HG02943 (cell line): ENCODE results near the gene RABL3.
"Not testable (repeated sequence)": the region's sequence is repeated elsewhere in the genome, so short reads cannot be mapped to it uniquely, and the experiment has no call there.

Experiments used
- ATAC-seq: cut with Tn5 transposase; IDR thresholded peaks from one replicate; pipeline ENCODE4 v1.9.1; 2021; ENCODE audit warnings: mild to moderate bottlenecking, low read depth, moderate library complexity; ENCODE audit not compliant: unreplicated experiment

Gene RABL3, protein sequence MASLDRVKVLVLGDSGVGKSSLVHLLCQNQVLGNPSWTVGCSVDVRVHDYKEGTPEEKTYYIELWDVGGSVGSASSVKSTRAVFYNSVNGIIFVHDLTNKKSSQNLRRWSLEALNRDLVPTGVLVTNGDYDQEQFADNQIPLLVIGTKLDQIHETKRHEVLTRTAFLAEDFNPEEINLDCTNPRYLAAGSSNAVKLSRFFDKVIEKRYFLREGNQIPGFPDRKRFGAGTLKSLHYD

DNA sequence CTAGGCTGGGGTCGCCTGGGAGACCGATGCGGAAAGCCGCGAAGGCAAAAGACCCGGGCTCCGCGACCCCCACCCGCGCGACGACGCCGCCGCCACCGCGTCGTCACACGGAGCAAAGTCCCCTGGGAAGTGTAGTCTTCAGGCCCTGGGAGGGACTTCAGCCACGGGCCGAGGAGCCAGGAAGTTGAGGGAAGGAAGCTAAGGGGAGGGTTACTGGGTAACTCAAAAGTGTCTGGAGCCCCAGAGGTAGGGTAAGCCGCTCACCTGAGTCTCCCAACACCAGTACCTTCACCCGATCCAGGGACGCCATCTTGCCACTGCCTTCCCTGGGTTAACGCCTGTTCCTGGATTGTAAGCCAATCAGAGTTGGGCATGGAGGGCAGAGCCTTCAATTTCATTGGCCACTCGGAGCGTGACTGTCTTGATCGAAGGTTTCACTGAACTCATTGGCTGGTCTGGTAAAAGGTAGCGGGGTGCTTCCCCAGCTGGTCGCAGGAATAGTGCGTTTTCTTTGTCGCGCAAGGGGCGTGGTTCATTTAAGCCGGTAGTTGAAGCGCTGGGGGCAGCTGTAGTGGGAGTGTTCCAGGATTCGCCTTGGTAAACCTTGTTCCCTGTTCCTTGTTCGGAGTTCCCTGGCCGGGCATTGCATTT is at the start of gene RABL3, which contains the start of gene GTF2E1:
TSS of gene RABL3 (minus strand) at position 319 of the 651 bp plus-strand sequence. CDS start at position 310, 9 bp downstream.
TSS of gene GTF2E1 (plus strand) at position 547 of the 651 bp plus-strand sequence. CDS start 7,809 bp downstream, outside the sequence.
- peak; percentile 100 for ATAC-seq

DNA sequence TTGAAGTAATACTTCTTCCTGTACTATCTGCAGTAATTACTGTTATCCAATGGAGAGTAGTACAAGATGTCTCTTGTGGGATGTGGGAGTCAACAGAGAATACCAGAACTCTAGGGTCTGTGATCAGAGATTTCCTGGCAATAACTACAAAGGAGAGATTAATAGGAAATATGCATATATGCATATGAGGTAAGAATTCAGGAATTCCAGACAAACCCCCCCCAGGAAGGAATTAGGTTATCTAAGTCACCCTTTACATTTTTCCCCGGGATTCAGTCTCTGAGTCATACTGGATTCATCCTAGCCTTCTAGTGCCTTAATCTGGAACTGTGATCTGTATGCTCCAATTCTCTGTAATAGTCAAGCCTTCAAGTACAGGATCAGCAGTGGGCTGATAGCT is 49.6 kb upstream of the RABL3 start:
- ATAC-seq = no peak

DNA sequence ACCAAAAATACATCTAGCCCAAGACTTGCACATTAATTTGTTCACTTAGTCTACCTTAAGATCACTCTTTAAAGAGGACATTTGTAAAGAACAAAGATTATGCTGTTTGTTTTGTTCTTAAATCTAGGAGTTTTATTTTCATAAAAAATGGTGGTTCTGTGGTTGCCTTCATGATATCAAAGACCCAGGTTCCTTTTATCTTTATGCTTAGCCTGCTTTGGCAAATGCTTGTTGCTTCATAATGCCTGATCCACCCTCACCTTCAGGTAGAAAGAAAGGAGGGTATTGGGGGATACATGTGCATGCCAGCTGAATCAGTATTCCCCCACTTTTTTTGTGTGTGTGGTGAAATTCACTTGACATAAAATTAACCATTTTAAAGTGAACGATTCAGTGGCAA is 48.7 kb upstream of the RABL3 start:
- no peak for ATAC-seq

DNA sequence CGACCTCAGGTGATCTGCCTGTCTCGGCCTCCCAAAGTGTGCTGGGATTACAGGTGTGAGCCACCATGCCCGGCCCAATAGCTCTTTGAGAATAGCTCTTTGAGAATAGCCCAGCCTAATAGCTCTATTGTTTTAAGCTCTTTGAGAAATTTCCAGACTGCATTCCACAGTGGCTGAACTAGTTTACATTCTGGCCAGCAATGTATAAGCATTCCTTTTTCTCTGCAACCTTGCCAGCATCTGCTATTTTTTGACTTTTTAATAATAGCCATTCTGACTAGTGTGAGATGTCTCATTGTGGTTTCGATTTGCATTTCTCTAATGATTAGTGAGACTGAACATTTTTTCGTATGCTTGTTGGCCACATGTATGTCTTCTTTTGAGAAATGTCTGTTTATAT is 43.5 kb upstream of the RABL3 start:
- ATAC-seq = peak; percentile 56

DNA sequence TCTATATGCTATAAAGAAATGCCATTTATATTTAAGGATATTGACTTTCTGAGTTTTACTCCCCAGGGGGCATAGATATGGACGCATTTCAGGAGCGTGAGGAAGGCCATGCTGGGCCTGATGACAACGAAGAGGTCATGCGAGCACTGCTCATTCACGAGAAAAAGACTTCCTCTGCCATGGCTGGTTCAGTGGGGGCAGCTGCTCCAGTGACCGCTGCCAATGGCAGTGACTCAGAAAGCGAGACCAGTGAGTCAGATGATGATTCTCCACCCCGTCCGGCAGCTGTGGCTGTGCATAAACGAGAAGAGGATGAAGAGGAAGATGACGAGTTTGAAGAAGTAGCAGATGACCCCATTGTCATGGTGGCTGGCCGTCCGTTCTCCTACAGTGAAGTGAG is 38.7 kb upstream of the RABL3 start:
- ATAC-seq = peak; percentile 80

DNA sequence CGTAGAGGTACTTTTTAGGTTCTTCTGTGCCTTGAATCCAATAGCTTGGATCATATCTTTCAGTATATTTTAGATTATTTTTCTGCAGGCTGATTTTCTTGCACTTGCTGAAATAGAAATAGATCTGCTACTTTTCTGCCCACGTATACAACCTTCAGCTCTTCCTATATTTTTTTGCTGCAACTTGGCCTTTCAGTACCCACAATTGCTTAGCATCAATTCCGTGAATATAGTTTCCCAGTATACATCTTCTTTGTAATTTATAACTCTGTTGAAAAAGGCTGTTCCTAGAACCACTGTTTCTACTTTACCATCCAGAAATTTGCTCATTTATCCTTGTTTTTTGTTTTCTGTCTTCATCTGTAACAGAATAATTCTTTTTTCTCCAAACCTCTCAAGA is 36.5 kb upstream of the RABL3 start:
- ATAC-seq = no peak

DNA sequence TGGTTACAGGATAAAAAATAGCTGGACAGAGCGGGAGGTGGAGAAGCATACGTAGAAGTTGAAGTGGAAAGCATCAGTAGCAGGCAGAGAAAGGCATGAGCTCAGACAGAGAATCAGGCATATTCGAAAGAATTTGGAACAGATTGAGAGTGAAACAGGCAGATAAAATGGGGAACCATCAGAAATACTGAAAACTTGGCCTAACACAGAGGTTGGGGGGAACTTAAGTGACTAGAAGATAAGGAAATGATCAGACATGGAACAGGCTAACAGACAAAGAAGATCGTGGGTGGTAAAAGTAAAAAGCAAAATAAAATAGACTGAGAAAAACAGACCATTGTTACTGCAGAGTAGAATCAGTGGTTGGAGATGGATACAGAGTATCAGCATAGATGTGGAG is 33.1 kb upstream of the RABL3 start:
- no peak for ATAC-seq

DNA sequence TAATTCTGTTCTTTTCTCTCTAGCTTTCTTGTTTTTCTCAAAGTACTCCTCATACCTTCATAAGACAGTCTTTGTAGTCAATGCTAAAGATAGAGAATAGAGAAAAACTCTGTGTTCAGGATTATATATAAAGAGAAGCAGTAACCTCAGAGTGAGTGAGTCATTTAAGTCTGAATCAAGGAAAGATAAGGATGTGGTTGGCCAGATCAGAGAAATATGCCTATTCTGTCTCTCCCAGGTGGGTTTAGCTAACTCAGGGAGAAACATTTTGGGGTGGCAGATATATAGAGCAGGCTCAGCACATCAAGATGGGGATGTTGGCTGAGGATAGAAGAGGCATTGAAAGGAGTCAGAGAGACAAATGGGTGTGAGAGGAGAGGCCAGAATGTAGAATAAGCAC is 31.6 kb upstream of the RABL3 start:
- ATAC-seq = peak; percentile 79

DNA sequence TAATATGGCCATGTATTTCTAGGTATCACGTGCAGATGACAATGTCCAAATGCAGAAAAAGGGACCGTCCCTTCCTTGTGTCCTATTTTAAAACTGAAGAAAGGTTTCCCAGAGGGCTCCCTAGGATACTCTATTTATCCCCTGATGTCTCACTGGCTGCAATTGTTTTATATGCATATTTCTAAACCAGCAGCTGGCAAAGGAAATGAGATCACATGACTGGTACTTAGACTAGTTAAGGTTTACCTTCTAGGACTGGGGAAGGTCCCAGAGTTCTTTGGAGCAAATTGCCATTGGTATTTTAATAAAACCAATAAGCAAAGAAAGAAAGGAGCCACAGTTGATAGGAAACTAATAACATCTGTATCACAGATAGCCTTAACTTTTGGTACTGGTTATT is 29.8 kb upstream of the RABL3 start:
- no peak for ATAC-seq

DNA sequence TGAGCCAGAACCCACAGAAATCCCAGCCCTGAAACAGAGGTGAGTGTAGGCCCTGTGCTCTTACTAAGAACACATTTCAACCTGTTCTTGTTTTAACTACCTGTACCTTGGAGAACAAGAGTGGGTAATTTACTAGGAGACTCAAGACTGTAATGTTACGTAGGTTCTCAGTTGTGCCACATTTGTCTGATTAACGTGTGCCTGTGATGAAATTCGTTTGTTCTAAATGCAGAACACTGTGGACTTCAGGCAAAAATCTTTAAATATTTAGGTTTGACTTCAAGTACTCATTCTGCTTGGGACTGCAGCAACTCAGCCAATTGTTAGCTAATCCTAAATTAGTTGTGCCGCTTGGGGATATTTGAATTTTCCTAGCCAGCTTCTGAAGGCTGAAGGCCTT is 28.6 kb upstream of the RABL3 start:
- no peak for ATAC-seq

DNA sequence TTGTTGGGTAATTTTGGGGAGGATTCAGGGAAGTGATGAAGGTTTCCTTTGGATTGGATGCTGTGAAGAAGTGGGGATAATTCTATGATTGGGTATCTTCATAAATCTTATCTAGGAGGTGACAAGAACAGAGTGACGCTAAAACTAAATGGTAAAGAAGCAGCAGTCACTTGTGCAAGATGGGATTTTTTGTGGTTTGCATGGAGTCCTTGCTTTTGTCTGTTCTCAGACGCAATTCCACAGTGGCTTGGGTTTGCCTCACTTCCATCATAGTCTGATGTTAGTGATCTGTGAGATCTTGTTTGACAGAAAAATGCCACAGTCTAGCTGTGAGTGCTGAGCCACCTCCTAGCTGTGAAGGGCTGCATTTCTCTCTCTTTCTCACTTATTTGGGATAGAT is 27.1 kb upstream of the RABL3 start:
- ATAC-seq = no peak

DNA sequence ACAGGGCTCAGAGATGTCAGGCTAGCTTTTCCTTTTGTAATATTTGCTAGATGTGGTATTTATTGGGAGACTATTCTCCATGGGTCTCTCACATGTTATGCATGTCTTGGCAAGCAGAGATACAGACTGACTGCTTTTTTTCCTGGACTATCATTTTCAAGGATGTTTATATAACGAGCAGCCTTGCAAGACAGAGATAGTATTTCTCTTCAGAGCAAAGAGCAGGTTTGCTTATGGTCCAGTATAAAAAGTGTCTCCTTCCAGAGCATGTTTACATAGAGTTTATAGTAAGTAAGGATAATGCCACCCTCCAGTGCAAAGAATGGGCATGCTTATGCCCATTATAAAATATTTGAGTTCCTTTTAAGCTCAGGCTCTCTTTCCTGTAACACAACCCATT is 24.8 kb upstream of the RABL3 start:
- no peak for ATAC-seq

DNA sequence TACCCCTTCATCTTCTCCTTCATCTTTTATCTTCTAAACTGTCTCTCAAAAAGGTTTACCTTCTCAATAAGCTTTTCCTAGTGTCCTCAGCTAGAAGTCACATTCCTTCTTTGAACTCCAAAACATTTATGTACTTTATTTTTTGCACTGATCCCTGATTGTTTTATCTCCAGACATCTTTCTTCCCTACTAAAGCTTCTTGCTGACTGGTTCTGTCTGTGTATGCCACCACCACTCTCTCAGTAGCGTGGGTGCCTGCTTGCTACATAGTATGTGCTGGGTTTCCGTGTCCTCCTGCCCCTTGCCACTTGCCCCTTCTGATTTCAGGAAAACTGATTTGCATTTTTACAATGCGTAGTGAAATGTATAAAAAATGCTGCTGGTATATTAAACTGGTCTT is 24.3 kb upstream of the RABL3 start:
- ATAC-seq = no peak

DNA sequence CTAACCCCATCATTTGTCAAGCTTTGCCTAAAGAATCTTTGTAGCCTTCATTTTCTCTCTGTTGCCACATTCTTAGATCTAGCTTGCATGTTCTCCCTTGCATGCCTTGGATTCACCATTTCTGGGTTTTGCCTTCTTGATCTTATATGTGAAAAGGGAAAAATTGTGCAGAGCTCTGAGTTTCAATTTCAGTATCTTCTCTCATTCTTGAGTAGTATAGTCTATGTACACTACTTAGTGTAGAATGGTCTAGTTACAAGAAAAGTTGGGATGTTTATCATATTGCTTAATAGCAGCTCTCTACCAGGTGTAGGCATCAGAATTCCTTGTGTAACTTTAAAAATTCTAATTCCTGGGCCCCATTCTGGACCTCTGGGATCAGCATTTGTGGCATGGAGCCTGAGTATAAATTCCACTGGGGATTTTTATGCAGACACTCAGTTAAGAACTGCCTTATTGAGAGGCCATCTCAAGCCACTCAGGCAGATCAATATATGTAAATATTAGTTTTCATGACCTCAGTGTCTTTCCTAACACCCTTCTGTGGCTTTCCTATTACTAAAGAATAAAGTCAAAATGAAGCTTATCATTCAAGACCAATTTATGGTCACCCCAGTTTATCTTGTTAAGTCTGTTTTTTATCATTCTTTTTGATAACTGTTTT is 23.6 kb upstream of the RABL3 start:
- no peak for ATAC-seq

DNA sequence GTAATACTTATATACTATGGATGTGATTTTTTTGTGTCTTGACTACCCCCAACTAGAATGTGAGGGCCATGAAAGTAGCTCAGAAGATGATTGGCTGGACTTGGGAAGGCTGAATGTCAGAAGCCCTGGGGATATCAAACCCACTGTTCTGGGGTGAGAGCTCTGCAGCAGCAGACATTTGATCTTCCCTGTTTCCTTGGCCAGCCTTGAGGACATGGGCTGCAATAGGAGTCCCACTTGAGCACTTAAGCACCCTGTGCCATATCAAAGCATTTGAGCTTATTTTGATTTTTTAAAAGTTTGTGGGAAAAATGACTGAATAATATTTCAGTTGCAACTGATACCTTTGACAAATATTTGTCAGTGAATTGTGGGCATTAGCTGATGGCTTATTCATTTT is 21.9 kb upstream of the RABL3 start:
- ATAC-seq = no peak

DNA sequence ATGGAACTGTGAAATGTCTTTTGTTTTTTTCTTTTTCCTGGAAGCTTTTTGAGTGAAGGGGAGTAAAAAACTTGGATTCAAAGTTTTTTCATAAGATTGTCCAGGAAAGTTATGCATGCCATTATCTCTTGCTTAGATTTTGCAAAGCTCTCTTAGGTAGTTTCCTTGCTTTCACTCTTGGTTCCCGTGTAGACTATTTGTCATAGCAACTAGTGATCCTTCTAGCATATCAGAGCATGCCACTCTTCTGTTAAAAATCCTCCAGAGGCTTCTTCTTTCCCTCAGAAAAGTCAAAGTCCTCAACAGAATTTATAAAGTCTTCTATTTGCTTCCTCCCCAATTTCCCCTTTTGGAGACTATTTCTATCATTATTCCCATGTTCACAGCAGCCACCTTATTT is 21.3 kb upstream of the RABL3 start:
- ATAC-seq = peak; percentile 72

DNA sequence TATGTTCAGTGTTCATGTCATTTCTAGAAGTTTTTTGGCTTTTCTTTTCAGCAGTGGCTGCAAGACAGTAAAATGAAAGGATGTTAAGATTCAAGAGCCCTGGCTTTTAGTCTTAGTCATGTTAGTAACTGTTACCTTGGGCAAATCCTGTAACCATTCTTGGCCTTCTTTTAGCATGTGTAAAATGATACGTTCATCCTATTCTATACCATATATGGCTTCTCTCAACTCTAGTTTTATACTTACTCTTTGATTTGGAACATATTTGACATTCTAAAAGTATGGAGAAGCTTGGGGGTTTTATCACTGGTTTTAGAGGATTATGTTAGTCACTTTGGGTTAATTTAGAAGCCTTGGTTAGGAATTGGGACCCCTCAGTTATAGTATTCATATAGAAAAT is 20.3 kb upstream of the RABL3 start:
- no peak for ATAC-seq

DNA sequence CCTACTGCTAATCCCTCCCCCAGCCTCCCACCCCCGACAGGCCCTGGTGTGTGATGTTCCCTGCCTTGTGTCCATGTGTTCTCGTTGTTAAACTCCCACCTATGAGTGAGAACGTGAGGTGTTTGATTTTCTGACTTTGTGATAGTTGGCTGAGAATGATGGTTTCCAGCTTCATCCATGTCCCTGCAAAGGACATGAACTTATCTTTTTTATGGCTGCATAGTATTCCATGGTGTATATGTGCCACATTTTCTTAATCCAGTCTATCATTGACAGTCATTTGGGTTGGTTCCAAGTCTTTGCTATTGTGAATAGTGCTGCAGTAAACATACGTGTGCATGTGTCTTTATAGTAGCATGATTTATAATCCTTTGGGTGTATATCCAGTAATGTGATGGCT is 16.2 kb upstream of the RABL3 start:
- ATAC-seq = not testable (repeated sequence)

DNA sequence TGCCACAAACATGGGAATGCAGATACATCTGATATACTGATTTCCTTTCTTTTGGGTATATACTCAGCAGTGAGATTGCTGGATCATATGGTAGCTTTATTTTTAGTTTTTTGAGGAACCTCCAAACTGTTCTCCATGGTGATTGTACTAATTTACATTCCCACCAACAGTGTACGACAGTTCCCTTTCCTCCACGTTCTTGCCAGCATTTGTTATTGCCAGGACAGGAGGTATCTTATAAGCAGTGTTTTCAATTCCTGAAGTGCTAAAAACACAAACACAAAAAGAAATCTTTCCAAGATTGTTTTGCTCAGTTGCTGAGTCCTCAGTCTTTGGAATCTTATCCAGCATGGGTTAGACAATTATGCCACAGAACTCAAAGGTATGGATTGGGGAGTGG is 13.7 kb upstream of the RABL3 start:
- ATAC-seq = no peak

DNA sequence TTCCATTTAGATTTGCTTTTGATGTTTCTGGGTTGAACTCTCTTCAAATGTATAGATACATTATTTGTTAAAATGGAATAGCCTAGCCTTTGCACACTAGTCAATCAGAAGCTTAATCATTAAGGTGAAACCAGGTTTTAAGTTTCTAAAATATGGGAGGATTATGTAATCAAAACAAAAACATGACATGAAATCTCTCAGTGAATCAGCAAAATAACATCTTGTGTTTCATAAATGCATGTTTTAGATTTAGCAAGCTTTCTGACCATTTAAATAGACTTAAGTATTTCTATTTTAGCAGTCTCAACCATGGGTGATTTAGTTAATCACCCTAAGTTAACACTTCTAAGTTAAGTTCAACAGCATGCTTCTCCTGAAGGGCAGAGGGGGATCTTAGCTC is 11.5 kb upstream of the RABL3 start:
- ATAC-seq = no peak

DNA sequence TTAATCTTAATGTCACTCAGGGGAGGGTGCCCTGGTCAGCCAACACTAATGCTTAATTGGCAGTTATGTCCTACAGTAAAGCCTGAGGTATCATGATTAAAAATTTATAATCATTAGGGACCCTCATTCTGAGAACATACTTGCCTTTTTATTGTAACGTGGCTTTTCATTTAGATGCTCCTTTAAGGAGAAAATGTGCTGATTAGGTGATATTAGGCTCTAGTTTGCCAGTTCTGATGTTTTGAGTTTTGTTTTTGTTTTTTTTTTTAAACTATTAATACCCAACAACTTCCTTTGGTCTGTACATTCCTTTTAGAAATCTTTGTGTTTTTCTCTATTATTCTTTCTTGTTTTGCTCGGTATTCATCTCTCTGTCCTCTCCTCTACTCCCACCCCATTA is 10.5 kb upstream of the RABL3 start:
- ATAC-seq = no peak

DNA sequence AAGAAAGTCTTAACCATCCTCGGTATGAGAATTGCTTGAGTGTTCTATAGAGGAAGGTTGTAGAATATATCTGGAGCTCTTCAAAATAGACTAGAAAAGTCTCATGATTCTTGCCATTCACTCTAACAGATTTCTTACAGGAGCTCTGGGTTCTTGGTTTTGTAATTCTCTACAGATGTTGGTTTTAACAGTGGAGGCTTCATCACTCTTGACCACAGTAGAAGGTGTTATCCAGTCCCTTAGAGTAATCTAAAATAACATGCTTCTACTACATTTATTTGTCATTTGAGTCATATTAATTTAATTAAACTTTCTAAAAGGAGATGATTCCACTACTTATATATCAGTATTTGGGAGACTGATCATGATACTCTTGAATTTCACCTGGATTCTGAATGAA is 9.9 kb upstream of the RABL3 start:
- ATAC-seq = no peak
